Endothelial cell of umbilical vein (primary cell): Measurements from ENCODE around the gene OR8B12.

Experiments used
- CTCF ChIP-seq, 2 donors: IDR thresholded peaks; 1 replicate in 1 of 2; 2 replicates in 1 of 2; pipeline ENCODE4 v1.5.1; 2011; ENCODE audit warnings: low read length in 2 of 2, mild to moderate bottlenecking in 2 of 2, moderate library complexity in 2 of 2, control low read depth in 1 of 2, inconsistent platforms in 1 of 2, low read depth in 1 of 2; ENCODE audit not compliant: insufficient read depth in 1 of 2; ENCODE audit errors: extremely low read depth in 1 of 2
- MAX ChIP-seq: IDR thresholded peaks from 2 replicates; pipeline ENCODE4 v1.6.1; 2011; ENCODE audit not compliant: insufficient read depth, insufficient read length
- MYC ChIP-seq: IDR thresholded peaks from one replicate; pipeline ENCODE4 v1.6.1; 2011; ENCODE audit warnings: mild to moderate bottlenecking, low read depth, low read length
- POLR2A ChIP-seq: IDR thresholded peaks from 2 replicates; pipeline ENCODE4 v1.6.1; 2012; ENCODE audit warnings: low read depth, mild to moderate bottlenecking, control low read depth, low read length
- POLR2AphosphoS5 ChIP-seq: IDR thresholded peaks from 2 replicates; pipeline ENCODE4 v1.6.1; 2012; ENCODE audit warnings: low read depth, mild to moderate bottlenecking, control low read depth, low read length, moderate library complexity; ENCODE audit not compliant: insufficient read depth

- TF ChIP-seq POLR2A (no peak), MAX (no peak), CTCF (IDR thresholded peaks at IDR 0.05; ENCODE audit: extremely low read depth in 1 of 2, insufficient read depth in 1 of 2, low read depth in 1 of 2, low read length in 2 of 2) (no peak), POLR2AphosphoS5 (no peak), MYC (no peak)
Measured at GRCh38 chr11:124551987-124552386, 8.5 kb upstream of the OR8B12 start.
